GM20000 (cell line): ENCODE data around the gene ZSCAN22.
"Not testable (repeated sequence)": the region's sequence is repeated elsewhere in the genome, so short reads cannot be mapped to it uniquely, and the experiment has no call there.

Experiments
- DNase-seq: peaks from one replicate; pipeline ENCODE4 v3.0.0; 2012; ENCODE audit warnings: low spot score
- TF ChIP-seq, protein P1 (sequence below): IDR thresholded peaks from 2 replicates; pipeline ENCODE4 v1.5.1; 2012; ENCODE audit warnings: mild to moderate bottlenecking, control low read depth; ENCODE audit errors: extremely low read depth, missing control alignments

ZSCAN22 gene

DNA sequence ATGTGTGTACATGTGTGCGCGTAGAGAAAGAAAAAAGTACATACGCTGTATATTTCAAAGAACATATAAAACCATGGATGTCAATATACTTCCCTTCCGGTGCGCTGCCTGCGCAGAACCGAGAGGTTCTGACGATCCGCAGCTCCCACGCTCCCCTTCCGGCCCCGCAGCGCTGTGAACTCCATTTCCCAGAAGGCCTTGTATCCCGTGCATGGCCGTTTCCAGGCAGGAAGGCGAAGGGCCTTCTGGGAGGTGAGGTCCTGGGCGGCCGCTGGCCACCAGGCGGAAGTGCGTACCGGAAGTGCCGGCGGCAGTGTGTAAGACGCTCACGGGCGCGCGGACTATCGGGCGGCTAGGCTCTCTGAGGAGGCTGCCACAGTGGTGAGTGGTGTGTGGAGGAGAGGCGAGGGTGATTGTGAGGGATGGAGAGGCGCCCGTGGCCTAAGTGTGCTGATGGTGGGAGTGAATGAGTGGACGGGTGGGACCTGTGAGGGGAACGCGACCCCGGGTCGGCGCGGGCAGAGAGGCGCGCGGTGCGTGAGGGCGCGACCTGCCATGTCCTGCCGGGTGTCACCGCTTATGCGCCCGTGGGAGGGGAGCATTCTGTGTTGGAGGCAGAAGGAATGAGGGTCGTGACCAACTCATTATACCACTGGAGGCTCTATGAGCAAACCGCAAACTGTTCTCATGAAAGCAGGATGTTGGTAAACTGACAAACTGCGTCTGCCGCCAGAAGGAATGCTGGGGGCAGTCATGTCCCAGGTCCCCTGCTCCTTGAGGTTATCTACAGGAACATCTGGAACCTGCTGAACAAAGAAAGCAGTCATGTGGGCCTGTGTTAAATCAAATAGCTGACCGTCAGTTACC lies 21.5 kb upstream of the ZSCAN22 start, which contains the start of gene ERVK3-1:
TSS of gene ERVK3-1 (plus strand) at position 313 of the 867 bp plus-strand sequence. CDS start 6,792 bp downstream, outside the sequence.
- DNase-seq, result peak; percentile 94
- TF ChIP-seq, protein P1, sequence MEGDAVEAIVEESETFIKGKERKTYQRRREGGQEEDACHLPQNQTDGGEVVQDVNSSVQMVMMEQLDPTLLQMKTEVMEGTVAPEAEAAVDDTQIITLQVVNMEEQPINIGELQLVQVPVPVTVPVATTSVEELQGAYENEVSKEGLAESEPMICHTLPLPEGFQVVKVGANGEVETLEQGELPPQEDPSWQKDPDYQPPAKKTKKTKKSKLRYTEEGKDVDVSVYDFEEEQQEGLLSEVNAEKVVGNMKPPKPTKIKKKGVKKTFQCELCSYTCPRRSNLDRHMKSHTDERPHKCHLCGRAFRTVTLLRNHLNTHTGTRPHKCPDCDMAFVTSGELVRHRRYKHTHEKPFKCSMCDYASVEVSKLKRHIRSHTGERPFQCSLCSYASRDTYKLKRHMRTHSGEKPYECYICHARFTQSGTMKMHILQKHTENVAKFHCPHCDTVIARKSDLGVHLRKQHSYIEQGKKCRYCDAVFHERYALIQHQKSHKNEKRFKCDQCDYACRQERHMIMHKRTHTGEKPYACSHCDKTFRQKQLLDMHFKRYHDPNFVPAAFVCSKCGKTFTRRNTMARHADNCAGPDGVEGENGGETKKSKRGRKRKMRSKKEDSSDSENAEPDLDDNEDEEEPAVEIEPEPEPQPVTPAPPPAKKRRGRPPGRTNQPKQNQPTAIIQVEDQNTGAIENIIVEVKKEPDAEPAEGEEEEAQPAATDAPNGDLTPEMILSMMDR, result no peak

DNA sequence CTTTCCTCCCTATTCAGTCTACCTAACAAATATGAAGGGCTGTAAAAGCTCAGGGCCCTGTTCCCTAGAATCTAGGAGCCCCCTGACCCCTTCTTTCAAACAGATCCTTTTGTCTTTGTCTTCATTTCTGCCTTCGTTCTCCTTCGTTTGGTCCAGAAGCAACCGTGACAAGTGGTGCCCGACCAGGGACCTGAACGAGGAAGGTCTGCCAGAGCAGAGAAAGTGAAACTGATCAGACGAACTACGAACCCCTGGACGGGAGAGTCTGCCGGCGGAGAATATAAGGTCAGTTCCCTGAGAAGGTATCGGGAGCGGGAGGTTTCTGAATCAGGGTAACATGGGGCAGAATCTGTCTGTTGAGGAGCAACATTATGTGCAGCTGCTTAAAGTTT lies 20.9 kb upstream of the ZSCAN22 start:
- peak; percentile 50 for DNase-seq
- TF ChIP-seq, protein P1, result no peak

DNA sequence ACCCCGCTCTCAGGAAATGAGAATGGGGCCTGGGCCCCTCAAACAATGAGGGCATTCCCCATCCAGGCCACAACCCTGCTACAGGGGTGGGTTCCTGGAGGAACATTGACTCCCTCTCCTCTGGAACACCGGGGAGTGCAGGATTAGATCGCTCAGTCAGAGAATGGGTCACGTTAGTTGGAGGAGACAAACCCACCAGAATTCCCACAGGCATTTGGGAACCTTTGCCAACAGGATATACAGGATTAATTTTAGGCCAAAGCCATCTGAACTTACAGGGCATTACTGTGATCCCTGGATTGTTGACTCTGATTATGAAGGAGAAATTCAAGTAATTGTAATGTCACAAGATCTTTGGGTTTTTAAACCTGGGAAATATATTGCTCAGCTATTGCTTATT lies 19.1 kb upstream of the ZSCAN22 start:
- TF ChIP-seq, protein P1, result no peak
- no peak for DNase-seq

DNA sequence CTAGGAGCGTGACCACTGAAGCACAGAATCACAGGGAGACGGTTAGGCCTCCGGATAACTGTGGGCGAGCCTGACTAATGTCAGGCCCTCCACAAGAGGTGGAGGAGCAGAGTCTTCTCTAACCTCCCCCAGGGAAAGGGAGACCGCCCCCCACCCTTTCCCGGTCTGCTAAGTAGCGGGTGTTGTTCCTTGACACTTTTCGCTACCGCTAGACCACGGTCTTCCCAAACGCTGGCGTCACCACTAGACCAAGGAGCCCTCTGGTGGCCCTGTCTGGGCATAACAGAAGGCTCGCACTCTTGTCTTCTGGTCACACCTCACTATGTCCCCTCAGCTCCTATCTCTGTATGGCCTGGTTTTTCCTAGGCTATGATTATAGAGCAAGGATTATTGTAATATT lies 16.1 kb upstream of the ZSCAN22 start:
- DNase-seq, result not testable (repeated sequence)

DNA sequence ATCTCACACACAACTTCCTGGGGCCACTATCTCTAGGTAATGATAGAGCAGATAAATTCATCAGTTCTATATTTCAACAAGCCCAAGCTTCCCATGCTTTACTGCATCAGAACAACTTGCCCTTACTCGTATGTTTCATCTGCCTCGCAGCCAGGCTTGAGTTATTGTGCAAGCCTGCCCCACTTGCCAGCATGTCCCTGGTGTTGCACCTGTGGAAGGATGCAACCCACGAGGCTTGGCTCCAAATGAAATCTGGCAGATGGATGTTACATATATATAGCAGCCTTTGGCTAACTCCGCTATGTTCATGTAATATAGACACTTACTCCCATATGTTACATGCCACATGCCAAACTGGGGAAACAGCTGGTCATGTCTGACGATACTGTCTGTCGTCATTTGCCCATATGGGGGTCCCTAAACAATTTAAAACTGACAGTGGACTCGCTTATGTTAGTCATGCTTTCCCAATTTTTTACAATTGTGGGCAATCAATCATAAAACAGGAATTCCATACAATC lies 15.4 kb upstream of the ZSCAN22 start:
- TF ChIP-seq, protein P1, result no peak
- DNase-seq, result no peak

DNA sequence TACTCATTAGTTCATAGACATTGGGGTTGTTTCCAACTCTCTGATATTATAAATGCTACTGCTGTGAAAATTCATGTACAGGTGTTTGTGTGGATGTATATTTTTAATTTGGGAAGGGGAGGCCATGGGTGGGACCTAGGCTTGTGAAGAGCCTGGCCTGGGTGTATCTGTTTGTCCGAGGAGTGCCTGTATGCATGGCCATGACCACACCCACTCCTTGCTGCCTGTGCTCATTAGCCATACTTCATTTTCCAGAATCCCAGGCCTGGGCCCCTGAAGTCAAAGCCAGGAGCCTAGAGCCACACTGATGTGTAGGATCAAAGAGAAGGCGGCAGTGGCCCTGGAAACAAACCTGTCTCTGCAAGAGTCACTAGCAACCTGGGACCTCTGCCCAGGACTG lies 11.2 kb upstream of the ZSCAN22 start:
- TF ChIP-seq, protein P1, result no peak
- DNase-seq, result no peak

DNA sequence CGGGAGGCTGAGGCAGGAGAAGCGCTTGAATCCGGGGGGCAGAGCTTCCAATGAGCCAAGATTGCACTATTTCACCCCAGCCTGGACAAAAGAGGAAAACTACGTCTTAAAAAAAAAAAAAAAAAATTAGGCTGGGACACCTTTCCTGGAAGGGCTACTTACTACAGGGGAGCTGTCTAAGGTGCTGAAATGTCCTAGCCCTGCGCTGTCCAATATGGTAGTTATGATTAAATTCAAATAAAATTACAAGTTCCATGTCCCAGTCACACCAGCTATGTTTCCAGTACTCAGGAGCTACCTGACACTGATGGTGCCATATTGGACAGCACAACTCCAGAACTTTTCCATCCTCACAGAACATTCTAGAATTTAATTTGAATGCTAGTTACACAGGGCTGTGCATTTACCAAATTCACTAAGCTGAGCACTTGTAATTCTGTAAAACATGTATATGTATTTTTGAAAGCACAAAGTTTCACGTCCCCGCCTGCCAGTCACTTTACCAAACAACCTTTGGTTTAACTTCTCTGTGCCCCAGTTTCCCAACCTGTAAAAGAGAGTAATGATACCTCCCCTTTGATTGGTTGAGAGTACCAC lies 9.2 kb upstream of the ZSCAN22 start:
- TF ChIP-seq, protein P1, result no peak

More for the DNA sequence above, 9.2 kb upstream of the ZSCAN22 start:
- DNase-seq, result no peak
